ENCODE measurements around the gene JUNB.
"Not testable (repeated sequence)": the region's sequence is repeated elsewhere in the genome, so short reads cannot be mapped to it uniquely, and the experiment has no call there.

JUNB gene

DNA sequence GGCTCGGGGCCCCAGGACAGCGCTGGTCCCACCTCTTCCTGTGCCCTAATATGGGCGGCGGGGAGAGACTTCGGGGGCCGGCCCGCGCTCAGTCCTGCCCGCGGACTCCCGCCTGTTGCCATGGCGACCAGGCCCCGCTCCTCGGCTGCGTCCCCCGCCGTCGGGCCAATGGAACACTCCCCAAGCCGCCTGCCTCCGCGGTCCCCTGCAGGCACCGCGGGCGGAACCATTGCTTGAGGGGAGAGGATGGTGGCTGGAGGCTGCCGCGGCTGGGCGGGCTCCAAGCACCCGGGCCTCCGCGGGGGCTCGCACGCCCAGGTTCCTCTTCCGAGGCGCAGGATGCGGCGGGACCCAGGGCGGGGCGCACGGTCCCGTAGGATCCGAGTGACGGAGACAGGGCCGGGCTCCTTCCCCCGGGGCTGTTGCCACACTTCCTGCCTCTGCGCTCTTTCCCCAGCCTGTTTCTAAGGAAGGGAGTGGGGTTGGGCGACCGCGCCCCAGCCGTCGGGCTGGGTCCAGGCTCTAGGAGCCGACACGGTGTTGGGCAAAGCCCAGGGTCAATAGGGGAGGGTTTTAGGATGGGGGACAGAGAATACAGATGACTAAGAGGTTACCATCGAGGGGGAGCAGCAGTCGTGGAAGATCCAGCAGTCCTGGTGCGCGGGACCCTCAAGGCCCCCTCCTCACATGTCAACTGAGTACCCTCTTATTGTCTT is 1.2 kb upstream of the JUNB start:
- peak; percentile 98 for DNase-seq

DNA sequence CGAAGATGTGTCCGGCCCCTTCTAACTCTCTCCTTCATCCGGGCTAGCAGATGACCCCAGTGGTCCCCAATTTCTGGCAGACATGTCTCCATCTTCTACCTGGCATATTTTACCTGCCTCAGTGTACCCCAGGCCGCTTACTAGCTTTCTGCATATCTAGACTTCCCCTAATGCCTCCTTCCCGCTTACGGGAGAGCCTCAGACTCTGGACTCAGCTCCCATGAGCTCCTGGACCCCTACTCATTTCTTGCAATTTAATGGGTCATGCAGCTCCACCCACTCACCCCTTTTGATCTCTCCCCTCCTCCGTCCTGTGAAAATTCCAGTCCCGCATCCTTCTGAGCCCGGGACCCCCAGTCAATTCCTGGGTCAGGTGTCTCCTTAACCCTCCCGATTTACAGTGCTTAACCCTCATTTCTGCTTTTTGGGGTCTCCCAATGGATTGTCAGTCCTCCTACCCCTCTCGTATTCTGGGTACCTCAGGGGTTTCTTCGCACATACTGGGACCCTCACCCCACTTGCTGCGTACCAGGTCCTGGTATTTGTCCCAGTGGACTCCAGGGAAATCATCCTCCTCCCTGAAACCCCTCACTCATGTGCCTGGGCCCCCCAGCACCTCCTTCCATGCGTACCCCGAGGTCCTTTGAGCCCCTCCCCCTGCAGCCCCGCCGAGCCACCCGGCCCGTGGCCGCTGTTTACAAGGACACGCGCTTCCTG is 500 bp upstream of the JUNB start:
- DNase-seq: no peak

DNA sequence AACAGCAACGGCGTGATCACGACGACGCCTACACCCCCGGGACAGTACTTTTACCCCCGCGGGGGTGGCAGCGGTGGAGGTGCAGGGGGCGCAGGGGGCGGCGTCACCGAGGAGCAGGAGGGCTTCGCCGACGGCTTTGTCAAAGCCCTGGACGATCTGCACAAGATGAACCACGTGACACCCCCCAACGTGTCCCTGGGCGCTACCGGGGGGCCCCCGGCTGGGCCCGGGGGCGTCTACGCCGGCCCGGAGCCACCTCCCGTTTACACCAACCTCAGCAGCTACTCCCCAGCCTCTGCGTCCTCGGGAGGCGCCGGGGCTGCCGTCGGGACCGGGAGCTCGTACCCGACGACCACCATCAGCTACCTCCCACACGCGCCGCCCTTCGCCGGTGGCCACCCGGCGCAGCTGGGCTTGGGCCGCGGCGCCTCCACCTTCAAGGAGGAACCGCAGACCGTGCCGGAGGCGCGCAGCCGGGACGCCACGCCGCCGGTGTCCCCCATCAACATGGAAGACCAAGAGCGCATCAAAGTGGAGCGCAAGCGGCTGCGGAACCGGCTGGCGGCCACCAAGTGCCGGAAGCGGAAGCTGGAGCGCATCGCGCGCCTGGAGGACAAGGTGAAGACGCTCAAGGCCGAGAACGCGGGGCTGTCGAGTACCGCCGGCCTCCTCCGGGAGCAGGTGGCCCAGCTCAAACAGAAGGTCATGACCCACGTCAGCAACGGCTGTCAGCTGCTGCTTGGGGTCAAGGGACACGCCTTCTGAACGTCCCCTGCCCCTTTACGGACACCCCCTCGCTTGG is 966 bp downstream of the JUNB start:
- peak; percentile 75 for DNase-seq

DNA sequence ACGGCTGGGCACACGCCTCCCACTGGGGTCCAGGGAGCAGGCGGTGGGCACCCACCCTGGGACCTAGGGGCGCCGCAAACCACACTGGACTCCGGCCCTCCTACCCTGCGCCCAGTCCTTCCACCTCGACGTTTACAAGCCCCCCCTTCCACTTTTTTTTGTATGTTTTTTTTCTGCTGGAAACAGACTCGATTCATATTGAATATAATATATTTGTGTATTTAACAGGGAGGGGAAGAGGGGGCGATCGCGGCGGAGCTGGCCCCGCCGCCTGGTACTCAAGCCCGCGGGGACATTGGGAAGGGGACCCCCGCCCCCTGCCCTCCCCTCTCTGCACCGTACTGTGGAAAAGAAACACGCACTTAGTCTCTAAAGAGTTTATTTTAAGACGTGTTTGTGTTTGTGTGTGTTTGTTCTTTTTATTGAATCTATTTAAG is 1.6 kb downstream of the JUNB start:
- no peak for DNase-seq

DNA sequence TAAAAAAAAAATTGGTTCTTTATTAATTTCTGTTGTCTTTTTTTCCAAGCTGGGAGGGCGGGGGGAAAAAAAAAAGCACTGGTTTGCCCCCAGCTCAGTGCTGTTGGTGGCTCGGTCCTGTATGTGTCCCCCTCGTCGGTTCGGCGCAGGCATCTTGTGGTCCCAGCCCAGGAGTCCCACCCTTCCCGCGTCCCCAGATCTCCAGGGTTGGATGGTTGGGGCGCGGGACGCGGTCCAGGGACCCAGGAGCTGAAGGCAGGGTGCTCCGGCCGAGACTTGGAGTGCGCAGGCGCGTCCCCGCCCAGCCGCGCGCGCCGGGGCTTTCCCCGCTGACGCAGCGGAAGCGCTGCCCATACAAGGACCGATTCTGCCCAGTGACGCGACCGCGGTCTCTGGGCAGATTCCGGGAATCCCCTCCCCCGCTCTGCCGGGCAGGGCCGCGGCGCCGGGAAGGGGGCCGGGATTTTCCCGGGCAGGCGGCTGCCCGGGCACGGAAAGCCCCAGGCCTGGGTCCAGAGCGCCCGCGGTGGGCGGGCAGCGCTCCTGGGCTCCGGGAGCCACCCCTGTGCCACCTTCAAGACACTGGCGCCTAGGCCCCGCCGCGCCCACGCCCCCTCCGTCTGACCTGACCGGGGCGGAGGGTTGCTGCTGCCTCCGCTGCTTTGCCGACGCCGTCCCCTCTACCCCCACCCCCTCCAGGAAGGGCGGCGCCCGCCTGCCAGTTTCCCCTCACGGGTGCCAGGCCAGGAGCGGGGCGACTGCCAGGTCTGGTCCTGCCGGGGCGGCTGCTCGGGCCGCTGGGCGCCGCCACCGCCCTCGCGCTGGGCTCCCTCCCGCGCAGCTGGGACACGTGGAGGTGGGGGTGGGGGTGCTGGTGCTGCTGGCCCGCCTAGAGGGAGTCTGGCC is 2.3 kb downstream of the JUNB start:
- peak; percentile 97 for DNase-seq

DNA sequence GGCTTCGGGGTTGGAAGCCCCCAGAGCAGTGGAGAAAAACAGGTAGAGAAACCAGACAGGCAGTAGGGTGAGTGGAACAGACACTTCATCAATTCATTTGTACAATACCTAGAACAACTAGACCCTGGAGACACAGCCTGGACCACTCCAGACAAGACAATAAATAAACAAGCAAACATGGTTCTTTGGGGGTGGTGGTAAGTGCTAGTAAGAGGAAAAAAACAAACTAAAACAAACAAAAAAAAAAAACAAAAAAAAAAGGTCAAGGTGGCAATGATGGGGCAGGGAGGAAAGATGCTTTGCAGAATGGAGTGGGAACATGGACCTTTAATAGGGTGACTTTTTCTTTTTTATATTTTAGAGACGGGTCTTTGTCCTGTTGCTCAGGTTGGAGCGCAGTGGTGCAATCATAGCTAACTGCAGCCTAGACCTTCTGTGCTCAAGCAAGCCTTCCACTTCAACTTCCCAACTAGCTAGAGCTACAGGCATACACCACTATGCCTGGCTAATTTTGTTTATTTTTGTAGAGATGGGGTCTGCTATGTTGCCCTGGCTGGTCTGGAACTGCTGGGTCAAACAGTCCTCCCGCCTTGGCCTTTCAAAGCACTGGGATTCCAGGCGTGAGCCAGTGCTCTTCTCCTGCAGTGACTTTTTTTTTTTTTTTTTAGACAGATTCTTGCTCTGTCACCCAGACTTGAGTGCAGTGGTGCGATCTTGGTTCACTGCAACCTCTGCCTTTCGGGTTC is 3.1 kb downstream of the JUNB start:
- peak; percentile 65 for DNase-seq

DNA sequence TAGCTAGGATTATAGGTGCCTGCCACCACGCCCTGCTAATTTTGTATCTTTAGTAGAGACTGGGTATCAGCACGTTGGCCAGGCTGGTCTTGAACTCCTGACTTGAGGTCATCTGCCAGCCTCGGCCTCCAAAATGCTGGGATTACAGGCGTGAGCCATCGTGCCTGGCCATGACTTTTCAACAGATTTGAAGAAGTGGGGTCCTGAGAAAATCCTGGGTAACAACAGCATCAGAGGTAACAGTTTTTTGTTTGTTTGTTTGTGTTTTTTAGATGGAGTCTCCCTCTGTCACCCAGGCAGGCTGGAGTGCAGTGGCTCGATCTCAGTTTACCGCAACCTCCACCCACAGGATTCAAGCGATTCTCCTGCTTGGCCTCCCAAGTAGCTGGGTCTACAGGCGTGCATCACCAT is 3.7 kb downstream of the JUNB start:
- peak; percentile 53 for DNase-seq

DNA sequence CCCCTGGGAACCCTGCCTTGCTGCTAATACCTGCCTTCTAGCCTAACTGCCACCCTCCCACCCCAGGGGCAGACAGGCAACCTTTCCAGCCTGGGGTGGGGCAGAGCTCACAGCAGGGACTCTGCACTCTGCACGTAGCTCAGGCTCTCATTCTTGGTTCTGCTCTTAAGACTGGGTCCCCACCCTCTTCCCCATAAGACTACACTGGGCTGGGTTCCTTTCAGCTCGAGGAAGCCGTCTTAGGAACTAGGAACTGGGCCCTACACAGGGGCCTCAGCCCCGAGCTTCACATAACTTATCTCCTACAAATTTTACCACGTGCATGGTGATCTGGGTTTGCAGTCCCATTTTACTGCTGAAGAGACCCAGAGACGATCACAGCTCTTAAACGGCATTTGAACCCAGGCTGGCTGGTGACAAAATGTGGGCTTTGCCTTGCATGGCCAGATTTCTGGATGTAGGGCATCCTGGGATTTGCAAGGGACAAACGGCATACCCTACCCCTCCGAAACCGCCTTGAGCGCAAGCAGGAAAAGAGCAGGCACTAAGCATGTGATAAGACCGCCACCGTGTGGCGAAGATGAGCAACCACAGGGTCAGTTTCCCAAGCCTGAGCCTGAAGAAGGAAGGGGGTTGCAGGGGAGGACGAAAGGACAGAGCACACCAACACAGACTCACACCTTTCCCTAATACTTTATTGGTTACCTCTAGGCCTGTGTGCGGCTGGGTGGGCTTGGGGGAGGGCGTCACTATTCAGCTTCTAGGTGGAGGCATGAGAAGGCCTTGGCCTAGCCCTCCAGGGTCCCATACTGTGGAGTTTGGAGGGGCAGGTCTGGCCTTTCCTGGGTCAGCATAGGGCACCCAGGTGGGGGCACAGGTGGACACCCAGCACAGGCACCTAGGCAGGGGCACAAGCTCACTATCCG is 5.1 kb downstream of the JUNB start:
- DNase-seq: peak; percentile 84

DNA sequence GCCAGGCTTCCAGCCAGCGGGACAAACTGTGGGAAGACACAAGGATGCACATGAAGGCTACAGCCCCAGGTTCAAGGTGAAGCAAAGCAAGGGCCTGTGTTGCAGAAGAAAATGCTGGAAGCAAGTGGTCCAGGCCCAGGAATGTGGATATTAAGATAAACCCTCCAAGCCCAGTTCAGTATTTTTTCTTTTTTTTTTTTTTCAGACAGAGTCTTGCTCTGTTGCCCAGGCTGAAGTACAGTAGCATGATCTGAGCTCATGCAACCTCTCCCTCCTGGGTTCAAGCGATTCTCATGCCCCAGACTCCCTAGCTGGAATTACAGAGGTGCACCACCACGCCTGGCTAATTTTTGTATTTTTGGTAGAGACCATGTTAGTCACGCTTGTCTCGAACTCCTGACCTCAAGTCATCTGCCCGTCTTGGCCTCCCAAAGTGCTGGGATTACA is 5.9 kb downstream of the JUNB start:
- no peak for DNase-seq

DNA sequence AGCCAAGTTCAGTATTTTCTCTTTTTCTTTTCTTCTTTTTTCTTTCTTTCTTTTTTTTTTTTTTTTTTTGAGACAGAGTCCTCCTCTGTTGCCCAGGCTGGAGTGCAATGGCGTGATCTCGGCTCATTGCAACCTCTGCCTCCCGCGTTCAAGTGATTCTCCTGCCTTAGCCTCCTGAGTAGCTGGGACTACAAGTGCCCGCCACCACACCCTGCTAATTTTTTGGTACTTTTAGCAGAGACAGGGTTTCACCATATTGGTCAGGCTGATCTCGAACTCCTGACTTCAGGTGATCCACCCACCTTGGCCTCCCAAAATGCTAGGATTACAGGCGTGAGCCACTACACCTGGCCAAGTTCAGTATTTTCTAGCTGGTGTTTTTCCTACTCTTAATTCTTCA is 6.3 kb downstream of the JUNB start:
- DNase-seq: not testable (repeated sequence)

DNA sequence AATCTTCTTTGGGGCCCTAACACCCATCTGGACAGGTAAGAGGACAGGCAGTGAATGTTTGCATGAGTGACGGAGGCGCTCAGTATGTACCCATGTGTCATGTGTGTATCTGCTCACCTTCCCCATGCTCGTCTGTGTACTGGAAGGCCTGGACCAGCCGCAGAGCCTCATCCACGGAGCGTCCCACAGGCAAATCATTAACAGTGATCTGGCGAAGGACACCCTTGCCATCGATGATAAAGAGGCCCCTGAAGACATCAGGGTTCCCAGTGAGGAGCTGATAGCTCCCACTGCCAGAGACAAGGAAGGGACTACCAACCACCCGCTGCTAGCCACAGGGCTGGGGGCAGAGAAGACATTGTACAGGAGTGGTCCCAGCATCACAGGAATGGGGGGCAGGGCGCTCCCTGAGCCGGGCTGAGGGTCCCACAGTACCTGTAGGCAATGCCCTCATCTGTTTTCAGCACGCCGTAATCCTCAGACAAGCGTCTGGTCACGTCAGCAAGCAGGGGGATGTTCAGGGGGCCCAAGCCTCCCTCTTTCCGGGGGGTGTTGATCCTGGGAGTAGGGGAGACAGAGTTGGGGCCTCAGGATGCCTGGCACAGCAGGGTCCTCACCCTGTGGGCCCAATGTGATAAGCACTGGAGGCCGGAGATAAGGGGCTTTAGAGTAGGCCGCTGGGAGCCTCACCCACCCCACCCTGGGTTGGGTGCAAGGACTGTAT is 8.6 kb downstream of the JUNB start:
- no peak for DNase-seq

DNA sequence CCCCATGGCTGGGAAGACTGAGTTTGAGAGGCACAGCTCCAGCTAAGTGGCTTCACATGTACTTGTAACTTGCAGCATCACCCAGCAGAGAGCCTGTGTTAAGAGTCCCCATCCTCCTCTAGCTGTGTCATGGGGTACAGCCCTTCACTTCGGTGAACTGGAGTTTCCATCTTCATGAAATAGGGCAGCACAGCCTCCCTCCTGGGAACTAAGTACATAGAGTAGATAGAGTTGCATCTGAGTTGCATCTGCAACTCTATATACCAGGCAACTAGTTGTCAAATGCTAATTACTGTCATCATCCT is 9.1 kb downstream of the JUNB start:
- no peak for DNase-seq

DNA sequence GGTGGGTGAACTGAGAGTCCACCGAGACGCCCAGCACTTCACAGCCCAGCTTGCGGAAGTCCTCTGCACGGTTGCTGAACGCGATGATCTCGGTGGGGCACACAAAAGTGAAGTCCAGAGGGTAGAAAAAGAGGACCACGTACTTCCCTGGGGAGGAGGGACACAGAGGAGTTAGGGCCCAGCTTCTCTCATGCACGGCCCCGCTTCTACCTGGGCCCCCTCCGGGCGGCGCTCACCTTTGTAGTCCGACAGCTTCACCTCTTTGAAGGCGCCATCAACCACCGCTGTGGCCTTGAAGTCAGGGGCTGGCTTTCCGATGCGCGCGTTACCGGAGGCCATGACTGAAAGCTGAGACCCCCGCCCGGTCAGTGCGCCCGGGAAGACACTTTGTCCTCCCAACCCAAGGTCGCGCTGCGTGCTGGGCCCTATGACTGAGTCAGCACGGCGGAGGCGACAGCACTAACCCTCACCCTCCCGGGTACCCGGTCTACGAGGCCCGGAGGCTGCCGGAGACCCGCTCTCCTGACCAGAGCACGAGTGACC is 9.7 kb downstream of the JUNB start:
- no peak for DNase-seq

DNA sequence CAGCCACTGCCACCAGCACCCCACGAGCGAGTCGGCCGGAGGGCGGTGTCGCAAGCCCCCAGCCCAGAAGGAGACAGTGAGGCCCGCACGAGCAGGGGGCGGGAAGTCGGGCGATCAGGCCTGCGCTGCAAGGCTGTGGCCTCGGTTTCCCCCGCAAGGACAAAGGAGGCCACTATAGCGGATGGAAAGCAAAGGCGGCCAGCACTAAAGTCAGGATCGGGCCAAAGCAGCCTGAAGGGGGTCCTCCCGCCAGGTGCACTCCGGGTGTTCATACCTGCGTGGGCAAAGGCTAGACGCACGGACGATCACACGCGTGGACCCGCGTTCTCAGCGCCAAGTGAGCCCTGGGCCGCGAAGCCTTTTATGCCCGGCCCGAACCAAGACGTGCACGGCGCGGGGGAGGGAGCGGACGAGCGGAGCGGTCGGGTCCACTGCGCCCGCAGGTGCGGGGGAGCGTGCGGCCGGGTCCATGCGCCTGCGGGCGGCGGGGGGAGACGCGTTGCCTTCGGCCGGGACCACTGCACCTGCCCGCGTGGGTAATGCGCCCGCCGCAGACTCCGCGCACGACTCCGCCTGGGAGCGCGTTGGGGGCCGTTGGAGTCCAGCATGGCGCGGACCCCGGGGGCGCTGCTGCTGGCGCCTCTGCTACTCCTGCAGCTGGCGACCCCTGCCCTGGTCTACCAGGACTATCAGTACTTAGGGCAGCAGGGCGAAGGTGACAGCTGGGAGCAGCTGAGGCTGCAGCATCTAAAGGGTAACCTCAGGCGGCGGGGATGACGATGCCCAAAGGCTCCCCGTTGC is 10.4 kb downstream of the JUNB start, which contains the start of the genes PRDX2 and THSD8:
Gene PRDX2 (minus strand): TSS at position 335 of the 801 bp plus-strand sequence. CDS start 539 bp downstream, outside the sequence.
Gene THSD8 (plus strand): TSS at position 604 of the 801 bp plus-strand sequence. CDS start 3 bp downstream, at position 607.
- DNase-seq: peak; percentile 83

DNA sequence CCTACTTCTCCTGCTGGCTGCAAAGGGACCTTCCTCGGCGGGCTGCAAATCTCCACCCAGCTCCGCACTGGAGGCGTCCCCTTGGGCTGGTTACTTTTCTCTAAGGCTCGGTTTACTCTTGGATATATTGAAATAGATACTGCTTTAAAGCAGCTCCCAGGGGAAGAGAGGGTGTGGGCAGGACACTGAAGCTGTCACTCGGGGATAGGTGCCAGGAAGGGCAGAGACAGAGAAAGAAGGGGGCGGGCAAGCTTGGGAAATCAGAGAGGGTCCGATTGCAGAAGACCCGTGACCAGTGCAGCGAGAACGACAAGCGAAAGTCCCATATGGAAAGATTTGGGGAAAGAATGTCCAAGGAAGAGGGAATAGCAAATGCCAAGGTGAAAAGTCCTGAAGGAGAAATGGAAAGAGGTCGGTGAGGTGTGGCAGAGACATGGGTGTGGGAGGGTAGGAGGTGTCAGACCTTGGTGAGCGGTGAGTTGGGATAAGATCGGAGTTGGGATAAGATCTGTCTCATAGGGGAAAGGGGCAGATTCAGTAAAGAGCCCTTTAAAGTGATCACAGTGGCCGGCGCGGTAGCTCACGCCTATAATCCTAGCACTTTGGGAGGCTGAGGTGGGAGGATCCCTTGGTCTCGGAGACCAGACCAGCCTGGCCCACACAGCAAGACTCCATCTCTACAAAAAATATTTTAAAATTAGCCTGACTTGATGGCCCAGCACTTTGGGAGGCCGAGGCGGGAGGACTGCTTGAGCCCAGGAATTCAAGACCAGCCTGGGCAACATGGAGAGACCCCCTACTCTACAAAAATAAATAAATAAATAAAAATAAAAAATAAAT is 11.2 kb downstream of the JUNB start:
- no peak for DNase-seq

DNA sequence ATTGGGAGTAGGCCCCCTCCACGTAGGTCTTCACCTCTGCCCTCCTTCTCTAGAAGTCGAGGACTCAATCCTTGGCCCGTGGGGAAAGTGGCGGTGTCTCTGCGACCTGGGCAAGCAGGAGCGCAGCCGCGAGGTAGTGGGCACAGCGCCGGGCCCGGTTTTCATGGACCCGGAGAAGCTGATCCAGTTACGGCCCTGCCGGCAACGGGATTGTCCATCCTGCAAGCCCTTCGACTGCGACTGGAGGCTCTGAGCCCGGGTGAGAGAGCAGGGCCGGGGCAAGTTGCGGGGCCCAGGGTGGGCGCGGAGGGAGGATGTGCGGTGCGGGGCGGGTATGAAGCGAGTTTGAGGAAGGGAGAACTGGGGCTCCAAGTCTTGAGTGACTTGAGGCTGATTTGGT is 12.8 kb downstream of the JUNB start:
- DNase-seq: no peak

DNA sequence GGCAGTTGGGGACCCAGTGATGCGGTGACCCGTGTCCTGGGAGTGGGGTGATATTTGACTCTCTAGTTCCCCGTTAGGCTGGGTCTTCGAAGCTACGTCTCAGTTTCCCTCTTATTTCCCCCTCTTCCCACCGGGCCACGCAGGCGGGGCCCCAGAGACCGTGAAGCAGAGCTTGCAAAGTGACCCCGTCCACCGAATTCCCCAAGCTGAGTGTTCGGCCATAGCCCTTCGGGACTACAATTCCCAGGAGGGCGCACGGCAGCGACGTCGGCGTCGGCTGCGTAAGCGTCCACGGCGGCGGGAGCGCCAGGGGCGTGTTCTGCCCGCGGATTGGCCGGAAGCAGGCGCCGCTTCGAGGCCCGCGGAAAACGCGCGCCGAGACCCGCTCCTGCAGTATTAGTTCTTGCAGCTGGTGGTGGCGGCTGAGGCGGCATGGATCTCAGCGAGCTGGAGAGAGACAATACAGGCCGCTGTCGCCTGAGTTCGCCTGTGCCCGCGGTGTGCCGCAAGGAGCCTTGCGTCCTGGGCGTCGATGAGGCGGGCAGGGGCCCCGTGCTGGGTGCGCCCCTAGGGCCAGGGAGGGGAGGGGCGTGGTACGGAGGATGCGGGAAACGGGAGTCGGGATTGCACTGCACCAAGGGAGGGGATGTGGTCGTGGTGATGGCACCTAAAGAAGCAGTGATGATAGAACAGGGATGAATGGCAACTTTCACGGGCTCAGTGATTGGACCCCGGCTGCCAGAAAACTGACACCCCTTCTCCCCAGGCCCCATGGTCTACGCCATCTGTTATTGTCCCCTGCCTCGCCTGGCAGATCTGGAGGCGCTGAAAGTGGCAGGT is 15.2 kb downstream of the JUNB start, which contains the start of gene RNASEH2A:
Gene RNASEH2A (plus strand): TSS at position 343 of the 840 bp plus-strand sequence. CDS start 90 bp downstream, at position 433.
- DNase-seq: peak; percentile 88
